Measurements from ENCODE around the gene ATF4.
"Not testable (repeated sequence)": the region's sequence is repeated elsewhere in the genome, so short reads cannot be mapped to it uniquely, and the experiment has no call there.

Gene ATF4

GRCh38 chr22:39511226-39511625, 9.1 kb upstream of the ATF4 start:
- DNase-seq (ENCODE audit: low spot score): no peak

- no peak for DNase-seq (ENCODE audit: low spot score)
Observed at GRCh38 chr22:39512026-39512425, 8.3 kb upstream of the ATF4 start.

GRCh38 chr22:39513791-39514190, 6.6 kb upstream of the ATF4 start:
- DNase-seq (ENCODE audit: low spot score): no peak

- DNase-seq (ENCODE audit: low spot score): peak; percentile 69
Observed at GRCh38 chr22:39514373-39514973, 5.9 kb upstream of the ATF4 start.

- DNase-seq (ENCODE audit: low spot score): no peak
Observed at GRCh38 chr22:39515266-39516050, 4.9 kb upstream of the ATF4 start.

- no peak for DNase-seq (ENCODE audit: low spot score)
Observed at GRCh38 chr22:39517470-39517869, 2.9 kb upstream of the ATF4 start.

- DNase-seq (ENCODE audit: low spot score): no peak
Observed at GRCh38 chr22:39518144-39518786, 2.1 kb upstream of the ATF4 start.

GRCh38 chr22:39518996-39519680, 1.2 kb upstream of the ATF4 start:
- no peak for DNase-seq (ENCODE audit: low spot score)

GRCh38 chr22:39519681-39520225, 609 bp upstream of the ATF4 start:
- peak; percentile 46 for DNase-seq (ENCODE audit: low spot score)

GRCh38 chr22:39521106-39521885, 934 bp downstream of the ATF4 start:
- DNase-seq (ENCODE audit: low spot score): not testable (repeated sequence)

- not testable (repeated sequence) for DNase-seq (ENCODE audit: low spot score)
Observed at GRCh38 chr22:39522091-39522490, 1.7 kb downstream of the ATF4 start.

- DNase-seq (ENCODE audit: low spot score): no peak
Observed at GRCh38 chr22:39522567-39523300, 2.4 kb downstream of the ATF4 start.

GRCh38 chr22:39524089-39524752, 3.9 kb downstream of the ATF4 start:
- DNase-seq (ENCODE audit: low spot score): no peak

GRCh38 chr22:39524753-39525657, 4.6 kb downstream of the ATF4 start:
- no peak for DNase-seq (ENCODE audit: low spot score)

- no peak for DNase-seq (ENCODE audit: low spot score)
Observed at GRCh38 chr22:39525658-39525975, 5.3 kb downstream of the ATF4 start.

GRCh38 chr22:39526736-39527171, 6.4 kb downstream of the ATF4 start:
- no peak for DNase-seq (ENCODE audit: low spot score)

- DNase-seq (ENCODE audit: low spot score): no peak
Observed at GRCh38 chr22:39527481-39527961, 7.2 kb downstream of the ATF4 start.

GRCh38 chr22:39528080-39528661, 7.8 kb downstream of the ATF4 start:
- DNase-seq (ENCODE audit: low spot score): no peak
